Liver (tissue), 2 donors: ENCODE results near the gene MFRP.

Experiments used
- GABPA ChIP-seq, 2 donors: IDR thresholded peaks in 1 of 2; conservative IDR thresholded peaks in 1 of 2; 2 replicates each; pipeline ENCODE4 v1.6.1; 2016; ENCODE audit warnings: antibody characterized with exemption in 2 of 2, mild to moderate bottlenecking in 1 of 2, moderate library complexity in 1 of 2
- RAD21 ChIP-seq, 2 donors: IDR thresholded peaks; 2 replicates each; pipeline ENCODE4 v1.6.1; 2016; ENCODE audit warnings: antibody characterized with exemption in 2 of 2, mild to moderate bottlenecking in 2 of 2
- YY1 ChIP-seq: IDR thresholded peaks from 2 replicates; pipeline ENCODE4 v1.6.1; 2016; ENCODE audit warnings: antibody characterized with exemption, mild to moderate bottlenecking
- TF ChIP-seq, protein P1 (sequence below): IDR thresholded peaks from 2 replicates; pipeline ENCODE4 v1.6.1; 2016; ENCODE audit warnings: antibody characterized with exemption, mild to moderate bottlenecking
- donor health status: healthy.

DNA sequence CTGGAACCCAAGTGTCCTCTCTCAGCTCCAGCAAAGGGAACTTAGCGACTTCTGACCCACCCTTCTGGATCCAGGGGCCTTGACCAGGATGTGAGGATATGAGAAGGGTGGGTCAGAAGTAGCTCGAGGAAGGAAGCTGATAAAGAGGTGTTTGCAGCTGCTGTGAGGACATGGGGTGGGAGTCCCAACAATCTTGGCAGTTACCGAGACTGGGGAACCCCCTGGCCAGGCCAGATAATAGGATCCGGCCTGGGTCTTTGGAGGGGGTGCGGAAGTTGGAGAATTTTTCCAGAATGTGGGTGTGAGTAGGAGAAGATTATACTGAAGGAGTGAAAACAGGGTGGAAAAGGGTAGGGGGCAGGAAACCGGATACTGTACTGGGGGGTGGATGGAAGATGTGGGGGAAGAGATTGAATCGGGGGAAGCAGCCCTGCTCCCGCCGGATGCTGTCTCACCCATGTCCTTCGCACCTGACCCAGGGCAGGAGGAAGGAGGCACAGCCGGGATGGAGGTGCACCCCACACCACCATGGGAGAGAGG, 26.7 kb downstream of the MFRP start:
- TF ChIP-seq, protein P1, sequence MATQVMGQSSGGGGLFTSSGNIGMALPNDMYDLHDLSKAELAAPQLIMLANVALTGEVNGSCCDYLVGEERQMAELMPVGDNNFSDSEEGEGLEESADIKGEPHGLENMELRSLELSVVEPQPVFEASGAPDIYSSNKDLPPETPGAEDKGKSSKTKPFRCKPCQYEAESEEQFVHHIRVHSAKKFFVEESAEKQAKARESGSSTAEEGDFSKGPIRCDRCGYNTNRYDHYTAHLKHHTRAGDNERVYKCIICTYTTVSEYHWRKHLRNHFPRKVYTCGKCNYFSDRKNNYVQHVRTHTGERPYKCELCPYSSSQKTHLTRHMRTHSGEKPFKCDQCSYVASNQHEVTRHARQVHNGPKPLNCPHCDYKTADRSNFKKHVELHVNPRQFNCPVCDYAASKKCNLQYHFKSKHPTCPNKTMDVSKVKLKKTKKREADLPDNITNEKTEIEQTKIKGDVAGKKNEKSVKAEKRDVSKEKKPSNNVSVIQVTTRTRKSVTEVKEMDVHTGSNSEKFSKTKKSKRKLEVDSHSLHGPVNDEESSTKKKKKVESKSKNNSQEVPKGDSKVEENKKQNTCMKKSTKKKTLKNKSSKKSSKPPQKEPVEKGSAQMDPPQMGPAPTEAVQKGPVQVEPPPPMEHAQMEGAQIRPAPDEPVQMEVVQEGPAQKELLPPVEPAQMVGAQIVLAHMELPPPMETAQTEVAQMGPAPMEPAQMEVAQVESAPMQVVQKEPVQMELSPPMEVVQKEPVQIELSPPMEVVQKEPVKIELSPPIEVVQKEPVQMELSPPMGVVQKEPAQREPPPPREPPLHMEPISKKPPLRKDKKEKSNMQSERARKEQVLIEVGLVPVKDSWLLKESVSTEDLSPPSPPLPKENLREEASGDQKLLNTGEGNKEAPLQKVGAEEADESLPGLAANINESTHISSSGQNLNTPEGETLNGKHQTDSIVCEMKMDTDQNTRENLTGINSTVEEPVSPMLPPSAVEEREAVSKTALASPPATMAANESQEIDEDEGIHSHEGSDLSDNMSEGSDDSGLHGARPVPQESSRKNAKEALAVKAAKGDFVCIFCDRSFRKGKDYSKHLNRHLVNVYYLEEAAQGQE, result no peak
- TF ChIP-seq GABPA (IDR thresholded peaks at IDR 0.05 in 1 of 2, conservative IDR thresholded peaks at IDR 0.05 in 1 of 2) (no peak), YY1 (no peak), RAD21 (IDR thresholded peaks at IDR 0.05) (no peak)
